Stimulated activated CD8-positive, alpha-beta memory T cell treated with anti-CD3 and anti-CD28 coated beads, Interleukin-4, amount 100 ng/mL, for 48 hours (primary cell): ENCODE results near the gene PLCH1.

ENCODE experiments used
- DNase-seq: peaks from one replicate; pipeline ENCODE4 v3.0.0-alpha.2; 2020

PLCH1 gene

GRCh38 chr3:155520463-155520862 lies 224.4 kb downstream of the PLCH1 start:
- DNase-seq, result no peak

- no peak for DNase-seq
These were observed 225.8 kb downstream of the PLCH1 start for GRCh38 chr3:155519078-155519477.

- no peak for DNase-seq
These were observed 227.0 kb downstream of the PLCH1 start for GRCh38 chr3:155517903-155518302.

- DNase-seq, result no peak
These were observed 228.4 kb downstream of the PLCH1 start for GRCh38 chr3:155516439-155516838.

- DNase-seq, result no peak
These were observed 232.0 kb downstream of the PLCH1 start for GRCh38 chr3:155512867-155513261.

GRCh38 chr3:155512175-155512866 lies 232.6 kb downstream of the PLCH1 start:
- no peak for DNase-seq

GRCh38 chr3:155504682-155505081 lies 240.2 kb downstream of the PLCH1 start:
- no peak for DNase-seq

- DNase-seq, result no peak
These were observed 242.2 kb downstream of the PLCH1 start for GRCh38 chr3:155502630-155503029.

GRCh38 chr3:155500194-155500818 lies 244.6 kb downstream of the PLCH1 start:
- DNase-seq, result no peak

- DNase-seq, result no peak
These were observed 246.8 kb downstream of the PLCH1 start for GRCh38 chr3:155497930-155498647.

- DNase-seq, result no peak
These were observed 248.7 kb downstream of the PLCH1 start for GRCh38 chr3:155496206-155496605.

- no peak for DNase-seq
These were observed 249.5 kb downstream of the PLCH1 start for GRCh38 chr3:155495387-155495786.

- no peak for DNase-seq
These were observed 250.5 kb downstream of the PLCH1 start for GRCh38 chr3:155494332-155494731.

- no peak for DNase-seq
These were observed 252.0 kb downstream of the PLCH1 start for GRCh38 chr3:155492841-155493240.

- DNase-seq, result no peak
These were observed 253.2 kb downstream of the PLCH1 start for GRCh38 chr3:155491696-155492095.

GRCh38 chr3:155488671-155489070 lies 256.2 kb downstream of the PLCH1 start:
- no peak for DNase-seq

GRCh38 chr3:155485897-155486296 lies 259.0 kb downstream of the PLCH1 start:
- no peak for DNase-seq

GRCh38 chr3:155481591-155481990 lies 263.3 kb downstream of the PLCH1 start:
- DNase-seq, result no peak

GRCh38 chr3:155481089-155481488 lies 263.8 kb downstream of the PLCH1 start:
- no peak for DNase-seq

- DNase-seq, result no peak
These were observed 279.2 kb downstream of the PLCH1 start for GRCh38 chr3:155465664-155466063.

- no peak for DNase-seq
These were observed 282.2 kb downstream of the PLCH1 start for GRCh38 chr3:155462672-155463071.

GRCh38 chr3:155457591-155457990 lies 287.3 kb downstream of the PLCH1 start:
- DNase-seq, result no peak

GRCh38 chr3:155455765-155456164 lies 289.1 kb downstream of the PLCH1 start:
- DNase-seq, result no peak

- no peak for DNase-seq
These were observed 291.4 kb downstream of the PLCH1 start for GRCh38 chr3:155453512-155453911.
